Measurements from ENCODE around the gene KIR3DL1.
"Not testable (repeated sequence)": the region's sequence is repeated elsewhere in the genome, so short reads cannot be mapped to it uniquely, and the experiment has no call there.

Gene KIR3DL1

DNA sequence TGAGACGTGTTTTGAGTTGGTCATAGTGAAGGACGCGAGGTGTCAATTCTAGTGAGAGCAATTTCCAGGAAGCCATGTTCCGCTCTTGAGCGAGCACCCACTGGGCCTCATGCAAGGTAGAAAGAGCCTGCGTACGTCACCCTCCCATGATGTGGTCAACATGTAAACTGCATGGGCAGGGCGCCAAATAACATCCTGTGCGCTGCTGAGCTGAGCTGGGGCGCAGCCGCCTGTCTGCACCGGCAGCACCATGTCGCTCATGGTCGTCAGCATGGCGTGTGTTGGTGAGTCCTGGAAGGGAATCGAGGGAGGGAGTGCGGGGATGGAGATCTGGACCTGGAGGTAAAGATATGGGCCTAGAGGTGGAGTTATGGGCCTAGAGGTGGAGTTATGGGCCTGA is at the start of gene KIR3DL1:
Gene KIR3DL1, plus strand, starts transcription at position 218 of the 400 bp plus-strand sequence.
- not testable (repeated sequence) for DNase-seq (ENCODE audit: low spot score); H3K4me1 Mint-ChIP-seq (ENCODE audit: low read depth); H3K4me3 Mint-ChIP-seq; H3K27ac Mint-ChIP-seq; H3K36me3 Mint-ChIP-seq (ENCODE audit: low read depth); H3K27me3 Mint-ChIP-seq (ENCODE audit: low read depth); H3K9me3 Mint-ChIP-seq

DNA sequence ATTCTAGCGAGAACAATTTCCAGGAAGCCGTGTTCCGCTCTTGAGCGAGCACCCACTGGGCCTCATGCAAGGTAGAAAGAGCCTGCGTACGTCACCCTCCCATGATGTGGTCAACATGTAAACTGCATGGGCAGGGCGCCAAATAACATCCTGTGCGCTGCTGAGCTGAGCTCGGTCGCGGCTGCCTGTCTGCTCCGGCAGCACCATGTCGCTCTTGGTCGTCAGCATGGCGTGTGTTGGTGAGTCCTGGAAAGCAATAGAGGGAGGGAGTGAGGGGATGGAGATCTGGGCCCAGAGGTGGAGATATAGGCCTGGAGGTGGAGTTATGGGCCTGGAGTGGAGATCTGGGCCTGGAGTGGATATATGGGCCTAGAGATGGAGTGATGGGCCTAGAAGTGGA is 46.6 kb upstream of the KIR3DL1 start, which contains the start of gene KIR2DL1:
Gene KIR2DL1, plus strand, starts transcription at position 148 of the 400 bp plus-strand sequence. Its CDS starts 58 bp downstream, at position 206.
- DNase-seq (ENCODE audit: low spot score); H3K27me3 Mint-ChIP-seq (ENCODE audit: low read depth); H3K27ac Mint-ChIP-seq; H3K9me3 Mint-ChIP-seq; H3K36me3 Mint-ChIP-seq (ENCODE audit: low read depth); H3K4me1 Mint-ChIP-seq (ENCODE audit: low read depth); H3K4me3 Mint-ChIP-seq: not testable (repeated sequence)

DNA sequence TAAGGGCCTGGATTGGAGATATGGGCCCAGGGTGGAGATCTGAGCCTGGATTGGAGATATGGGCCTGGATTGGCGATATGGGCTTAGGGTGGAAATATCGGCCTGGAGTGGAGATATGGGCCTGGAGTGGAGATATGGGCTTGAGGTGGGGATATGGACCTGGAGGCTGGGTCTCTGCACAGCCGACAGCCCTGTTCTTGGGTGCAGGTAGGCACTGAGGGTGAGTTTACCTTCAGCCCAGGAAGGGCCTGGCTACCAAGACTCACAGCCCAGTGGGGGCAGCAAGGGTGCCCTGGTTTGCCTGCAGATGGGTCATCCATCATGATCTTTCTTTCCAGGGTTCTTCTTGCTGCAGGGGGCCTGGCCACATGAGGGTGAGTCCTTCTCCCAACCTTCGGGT is 45.8 kb upstream of the KIR3DL1 start:
- not testable (repeated sequence) for H3K9me3 Mint-ChIP-seq; H3K4me1 Mint-ChIP-seq (ENCODE audit: low read depth); H3K27me3 Mint-ChIP-seq (ENCODE audit: low read depth); H3K36me3 Mint-ChIP-seq (ENCODE audit: low read depth); H3K27ac Mint-ChIP-seq; H3K4me3 Mint-ChIP-seq; DNase-seq (ENCODE audit: low spot score)

DNA sequence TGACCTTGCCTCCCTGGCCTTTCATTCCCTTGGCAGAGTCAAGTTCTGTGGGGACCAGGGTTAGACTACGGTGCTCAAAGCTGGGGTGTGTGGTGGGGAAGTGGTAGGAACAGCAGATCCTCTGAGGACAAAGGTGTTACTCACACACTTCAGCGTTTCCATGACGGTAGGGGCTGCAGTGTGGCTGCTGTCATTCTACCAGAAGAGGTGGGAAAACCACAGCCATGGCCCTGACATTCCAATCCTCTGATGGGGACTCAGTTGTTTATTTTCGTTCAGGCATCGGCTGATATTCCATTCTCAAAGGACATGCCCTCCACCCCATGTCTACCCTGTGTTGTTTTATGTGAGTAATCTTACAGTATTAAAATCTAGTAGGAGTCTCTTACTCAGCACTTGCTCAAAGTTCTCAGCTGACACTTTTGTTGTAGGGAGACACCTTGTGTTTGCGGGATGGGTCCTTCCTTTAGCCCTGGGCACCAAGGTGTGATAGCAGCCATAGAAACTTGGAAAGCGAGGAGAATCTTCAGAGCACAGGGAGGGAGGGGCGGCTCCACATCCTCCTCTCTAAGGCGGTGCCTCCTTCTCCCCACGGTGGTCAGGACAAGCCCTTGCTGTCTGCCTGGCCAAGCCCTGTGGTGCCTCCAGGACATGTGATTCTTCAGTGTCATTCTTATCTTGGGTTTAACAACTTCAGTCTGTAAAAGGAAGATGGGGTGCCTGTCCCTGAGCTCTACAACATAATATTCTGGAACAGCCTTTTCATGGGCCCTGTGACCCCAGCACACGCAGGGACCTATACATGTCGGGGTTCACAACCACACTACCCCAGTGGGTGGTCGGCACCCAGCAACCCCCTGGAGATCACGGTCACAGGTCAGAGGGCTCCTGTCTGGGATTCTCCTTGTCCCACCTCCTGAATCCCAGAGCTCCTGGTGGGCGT is 45.0 kb upstream of the KIR3DL1 start:
- not testable (repeated sequence) for H3K4me1 Mint-ChIP-seq (ENCODE audit: low read depth); H3K36me3 Mint-ChIP-seq (ENCODE audit: low read depth); H3K9me3 Mint-ChIP-seq; H3K4me3 Mint-ChIP-seq; DNase-seq (ENCODE audit: low spot score); H3K27ac Mint-ChIP-seq; H3K27me3 Mint-ChIP-seq (ENCODE audit: low read depth)

DNA sequence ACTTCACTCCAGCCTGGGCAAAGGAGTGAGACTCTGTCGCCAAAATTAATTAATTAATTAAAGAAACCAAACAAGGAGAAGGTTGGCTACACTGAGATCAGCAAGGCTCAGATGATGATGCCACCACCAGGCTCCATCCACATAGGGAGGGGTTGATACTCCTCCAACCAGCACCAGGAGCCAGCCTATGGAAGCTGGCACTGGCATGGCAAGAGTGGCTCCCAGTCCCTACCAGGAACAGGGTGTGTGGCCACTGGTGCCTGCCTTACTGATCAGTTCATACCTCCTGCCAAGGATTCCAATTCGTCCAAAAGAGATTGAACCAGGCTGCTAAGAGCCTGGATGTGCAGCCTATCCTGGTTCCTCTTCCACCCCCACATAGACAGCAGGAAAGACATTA is 43.6 kb upstream of the KIR3DL1 start:
- not testable (repeated sequence) for H3K27me3 Mint-ChIP-seq (ENCODE audit: low read depth); H3K36me3 Mint-ChIP-seq (ENCODE audit: low read depth); H3K4me3 Mint-ChIP-seq; H3K27ac Mint-ChIP-seq; H3K4me1 Mint-ChIP-seq (ENCODE audit: low read depth); H3K9me3 Mint-ChIP-seq; DNase-seq (ENCODE audit: low spot score)

DNA sequence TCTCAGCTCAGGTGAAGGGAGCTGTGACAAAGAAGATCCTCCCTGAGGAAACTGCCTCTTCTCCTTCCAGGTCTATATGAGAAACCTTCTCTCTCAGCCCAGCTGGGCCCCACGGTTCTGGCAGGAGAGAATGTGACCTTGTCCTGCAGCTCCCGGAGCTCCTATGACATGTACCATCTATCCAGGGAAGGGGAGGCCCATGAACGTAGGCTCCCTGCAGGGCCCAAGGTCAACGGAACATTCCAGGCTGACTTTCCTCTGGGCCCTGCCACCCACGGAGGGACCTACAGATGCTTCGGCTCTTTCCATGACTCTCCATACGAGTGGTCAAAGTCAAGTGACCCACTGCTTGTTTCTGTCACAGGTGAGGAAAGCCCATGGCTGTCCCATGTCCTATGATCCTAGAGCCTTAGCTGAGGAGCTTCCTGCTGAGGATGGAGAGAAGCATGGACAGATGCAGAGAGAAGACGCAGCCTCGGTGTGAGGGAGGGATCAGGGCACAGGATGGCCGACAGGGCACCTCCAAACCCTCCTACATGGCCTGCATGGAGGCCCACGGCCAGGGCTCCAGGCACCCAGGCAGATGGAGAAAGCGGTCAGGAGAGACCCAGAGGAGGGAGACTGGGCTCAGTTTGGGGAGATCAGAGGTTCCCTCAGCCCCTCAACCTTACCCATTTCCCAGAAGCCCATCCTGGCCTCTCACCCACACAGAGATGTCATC is 41.0 kb upstream of the KIR3DL1 start:
- DNase-seq (ENCODE audit: low spot score); H3K27me3 Mint-ChIP-seq (ENCODE audit: low read depth); H3K9me3 Mint-ChIP-seq; H3K36me3 Mint-ChIP-seq (ENCODE audit: low read depth); H3K27ac Mint-ChIP-seq; H3K4me1 Mint-ChIP-seq (ENCODE audit: low read depth); H3K4me3 Mint-ChIP-seq: not testable (repeated sequence)

DNA sequence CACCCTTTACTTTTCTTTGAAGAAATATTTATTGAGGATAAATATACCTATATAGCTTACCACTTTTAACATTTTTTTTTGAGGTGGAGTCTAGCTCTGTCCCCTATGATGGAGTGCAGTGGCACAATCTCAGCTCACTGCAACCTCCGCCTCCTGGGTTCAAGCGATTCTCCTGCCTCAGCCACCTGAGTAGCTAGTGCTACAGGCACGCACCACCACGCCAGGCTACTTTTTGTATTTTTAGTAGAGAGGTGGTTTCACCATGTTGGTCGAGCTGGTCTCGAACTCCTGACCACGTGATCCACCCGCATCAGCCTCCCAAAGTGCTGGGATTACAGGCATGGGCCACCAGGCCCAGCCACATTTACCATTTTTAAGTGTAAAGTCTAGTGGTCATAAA is 40.4 kb upstream of the KIR3DL1 start:
- H3K9me3 Mint-ChIP-seq; H3K27me3 Mint-ChIP-seq (ENCODE audit: low read depth); H3K4me3 Mint-ChIP-seq; DNase-seq (ENCODE audit: low spot score); H3K4me1 Mint-ChIP-seq (ENCODE audit: low read depth); H3K27ac Mint-ChIP-seq; H3K36me3 Mint-ChIP-seq (ENCODE audit: low read depth): not testable (repeated sequence)

DNA sequence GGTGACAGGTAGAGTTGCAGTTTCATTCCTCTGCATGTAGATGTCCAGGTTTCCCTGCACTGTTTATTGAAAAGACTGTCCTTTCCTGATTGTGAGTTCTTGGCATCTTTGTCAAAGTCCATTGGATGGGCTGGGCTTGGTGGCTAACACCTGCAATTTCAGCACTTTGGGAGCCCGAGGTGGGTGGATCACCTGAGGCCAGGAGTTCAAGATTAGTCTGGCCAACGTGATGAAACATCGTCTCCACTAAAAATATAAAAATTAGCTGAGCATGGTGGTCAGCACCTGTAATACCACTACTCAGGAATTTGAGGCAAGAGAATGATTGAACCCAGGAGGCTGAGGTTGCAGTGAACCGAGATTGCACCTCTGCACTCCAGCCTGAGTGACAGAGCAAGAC is 38.4 kb upstream of the KIR3DL1 start:
- not testable (repeated sequence) for H3K36me3 Mint-ChIP-seq (ENCODE audit: low read depth); H3K4me3 Mint-ChIP-seq; H3K27ac Mint-ChIP-seq; DNase-seq (ENCODE audit: low spot score); H3K27me3 Mint-ChIP-seq (ENCODE audit: low read depth); H3K9me3 Mint-ChIP-seq; H3K4me1 Mint-ChIP-seq (ENCODE audit: low read depth)

DNA sequence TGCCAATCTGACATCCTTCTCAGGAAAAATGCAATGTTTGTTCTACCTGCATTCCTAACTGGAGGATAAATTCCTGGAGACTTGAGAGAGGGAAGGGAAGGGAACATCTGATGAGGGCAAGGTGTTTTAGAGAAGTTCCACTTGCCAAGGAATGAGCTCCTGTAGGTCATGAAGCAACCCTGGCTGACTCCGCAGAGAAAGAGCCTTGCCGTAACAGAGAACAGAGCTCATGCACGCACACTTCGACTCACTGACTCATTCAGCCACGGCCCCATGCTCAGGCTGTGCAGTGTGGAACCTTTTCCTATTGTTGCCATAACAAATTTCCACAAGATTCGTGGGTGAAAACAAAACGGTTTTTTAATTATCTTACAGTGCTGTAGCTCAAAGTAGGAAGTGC is 37.4 kb upstream of the KIR3DL1 start:
- not testable (repeated sequence) for DNase-seq (ENCODE audit: low spot score); H3K27me3 Mint-ChIP-seq (ENCODE audit: low read depth); H3K4me1 Mint-ChIP-seq (ENCODE audit: low read depth); H3K36me3 Mint-ChIP-seq (ENCODE audit: low read depth); H3K4me3 Mint-ChIP-seq; H3K27ac Mint-ChIP-seq; H3K9me3 Mint-ChIP-seq

DNA sequence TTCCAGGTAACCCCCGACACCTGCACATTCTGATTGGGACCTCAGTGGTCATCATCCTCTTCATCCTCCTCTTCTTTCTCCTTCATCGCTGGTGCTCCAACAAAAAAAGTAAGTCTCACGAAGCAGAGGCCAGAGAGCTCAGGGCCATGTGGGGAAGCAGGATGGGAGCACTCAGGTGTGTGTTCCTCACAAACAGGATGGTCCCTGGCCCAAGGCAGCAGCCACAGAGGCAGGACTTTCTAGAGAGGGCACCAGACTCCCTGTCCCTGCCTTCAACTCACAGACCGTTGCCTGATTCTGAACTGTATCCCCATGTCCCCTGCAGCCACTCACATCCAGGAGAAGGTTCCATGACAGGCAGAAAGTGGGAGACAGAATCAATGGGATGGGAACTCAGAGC is 33.4 kb upstream of the KIR3DL1 start:
- not testable (repeated sequence) for DNase-seq (ENCODE audit: low spot score); H3K4me1 Mint-ChIP-seq (ENCODE audit: low read depth); H3K9me3 Mint-ChIP-seq; H3K27me3 Mint-ChIP-seq (ENCODE audit: low read depth); H3K4me3 Mint-ChIP-seq; H3K36me3 Mint-ChIP-seq (ENCODE audit: low read depth); H3K27ac Mint-ChIP-seq

DNA sequence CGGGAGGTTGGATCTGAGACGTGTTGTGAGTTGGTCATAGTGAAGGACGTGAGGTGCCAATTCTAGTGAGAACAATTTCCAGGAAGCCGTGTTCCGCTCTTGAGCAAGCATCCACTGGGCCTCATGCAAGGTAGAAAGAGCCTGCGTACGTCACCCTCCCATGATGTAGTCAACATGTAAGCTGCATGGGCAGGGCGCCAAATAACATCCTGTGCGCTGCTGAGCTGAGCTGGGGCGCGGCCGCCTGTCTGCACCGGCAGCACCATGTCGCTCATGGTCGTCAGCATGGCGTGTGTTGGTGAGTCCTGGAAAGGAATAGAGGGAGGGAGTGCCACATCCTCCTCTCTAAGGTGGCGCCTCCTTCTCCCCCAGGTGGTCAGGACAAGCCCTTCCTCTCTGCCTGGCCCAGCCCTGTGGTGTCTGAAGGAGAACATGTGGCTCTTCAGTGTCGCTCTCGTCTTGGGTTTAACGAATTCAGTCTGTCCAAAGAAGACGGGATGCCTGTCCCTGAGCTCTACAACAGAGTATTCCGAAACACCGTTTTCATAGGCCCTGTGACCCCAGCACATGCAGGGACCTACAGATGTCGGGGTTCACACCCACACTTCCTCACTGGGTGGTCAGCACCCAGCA is 30.1 kb upstream of the KIR3DL1 start:
- not testable (repeated sequence) for H3K27ac Mint-ChIP-seq

DNA sequence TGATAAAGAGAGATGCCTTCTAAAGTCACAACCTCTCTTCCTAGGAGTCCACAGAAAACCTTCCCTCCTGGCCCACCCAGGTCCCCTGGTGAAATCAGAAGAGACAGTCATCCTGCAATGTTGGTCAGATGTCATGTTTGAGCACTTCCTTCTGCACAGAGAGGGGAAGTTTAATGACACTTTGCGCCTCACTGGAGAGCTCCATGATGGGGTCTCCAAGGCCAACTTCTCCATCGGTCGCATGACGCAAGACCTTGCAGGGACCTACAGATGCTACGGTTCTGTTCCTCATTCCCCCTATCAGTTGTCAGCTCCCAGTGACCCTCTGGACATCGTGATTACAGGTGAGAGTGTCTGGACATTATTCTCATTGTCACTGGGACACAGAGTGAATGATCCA is 28.1 kb upstream of the KIR3DL1 start:
- H3K36me3 Mint-ChIP-seq (ENCODE audit: low read depth); H3K4me1 Mint-ChIP-seq (ENCODE audit: low read depth); H3K4me3 Mint-ChIP-seq; H3K27ac Mint-ChIP-seq; H3K27me3 Mint-ChIP-seq (ENCODE audit: low read depth); DNase-seq (ENCODE audit: low spot score); H3K9me3 Mint-ChIP-seq: not testable (repeated sequence)

More for the DNA sequence above, 30.1 kb upstream of the KIR3DL1 start:
- H3K9me3 Mint-ChIP-seq; H3K27me3 Mint-ChIP-seq (ENCODE audit: low read depth); DNase-seq (ENCODE audit: low spot score); H3K4me1 Mint-ChIP-seq (ENCODE audit: low read depth); H3K4me3 Mint-ChIP-seq; H3K36me3 Mint-ChIP-seq (ENCODE audit: low read depth): not testable (repeated sequence)

DNA sequence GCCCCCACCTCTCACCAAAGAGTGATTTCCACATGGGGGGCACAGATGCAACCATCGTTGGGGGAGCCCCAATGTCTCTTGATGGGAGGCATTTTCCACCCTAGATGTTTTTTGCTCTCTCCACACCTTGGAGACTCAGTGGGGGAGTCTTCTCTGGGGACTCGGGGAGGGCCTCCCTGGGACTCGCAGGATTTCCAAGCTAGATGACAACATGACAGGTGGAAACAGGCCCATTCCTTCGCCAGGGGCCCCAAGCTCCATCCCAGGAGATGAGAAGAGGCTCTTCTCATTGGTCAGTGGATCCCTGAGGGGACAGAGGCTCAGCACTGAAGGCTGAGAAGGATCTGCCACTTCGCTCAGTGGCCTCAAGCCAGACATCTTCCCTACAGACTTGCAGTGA is 25.6 kb upstream of the KIR3DL1 start:
- no peaks in the 10 kb centered on the region for H3K36me3 Mint-ChIP-seq (ENCODE audit: low read depth)
- H3K4me1 Mint-ChIP-seq (ENCODE audit: low read depth) = peaks cover 10% of the 10 kb centered on the region
- DNase-seq (ENCODE audit: low spot score) = no peak
- H3K27me3 Mint-ChIP-seq (ENCODE audit: low read depth) = peaks cover 14% of the 10 kb centered on the region
- no peaks in the 10 kb centered on the region for H3K9me3 Mint-ChIP-seq
- no peak overlapping the region for H3K27ac Mint-ChIP-seq
- H3K4me3 Mint-ChIP-seq = no peak overlapping the region

DNA sequence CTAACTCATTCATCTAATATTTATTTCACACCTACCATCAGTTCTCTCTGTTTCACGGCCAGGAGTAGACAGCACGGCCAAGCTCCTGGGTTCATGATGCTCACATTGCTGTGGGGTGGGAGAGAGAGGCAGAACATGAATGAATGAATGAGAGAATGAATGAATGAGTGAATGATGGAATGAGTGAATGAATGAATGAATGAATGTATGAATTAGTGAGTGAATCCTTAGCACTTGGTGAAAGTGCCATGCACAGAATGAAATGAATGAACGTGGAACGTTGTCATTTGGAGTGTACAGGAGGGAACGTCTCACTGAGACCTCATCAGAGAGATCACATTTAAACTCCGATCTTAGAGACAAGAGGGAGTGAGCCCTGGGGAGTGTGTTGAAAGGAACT is 24.8 kb upstream of the KIR3DL1 start:
- no peaks in the 10 kb centered on the region for H3K36me3 Mint-ChIP-seq (ENCODE audit: low read depth)
- no peaks in the 10 kb centered on the region for H3K9me3 Mint-ChIP-seq
- H3K4me3 Mint-ChIP-seq = peak overlapping the region; percentile 4
- H3K4me1 Mint-ChIP-seq (ENCODE audit: low read depth) = peaks cover 10% of the 10 kb centered on the region
- H3K27ac Mint-ChIP-seq = no peak overlapping the region
- no peak for DNase-seq (ENCODE audit: low spot score)
- H3K27me3 Mint-ChIP-seq (ENCODE audit: low read depth) = peaks cover 14% of the 10 kb centered on the region
